ENCODE data around the gene UBA52. TPM values are rescaled to one million over a fixed set of nuclear protein-coding genes. Genes with fewer than 3 reads are reported as not detected.

Gene UBA52
- total RNA-seq, 1 experiment from 2014 or later, result 1,330 TPM

DNA sequence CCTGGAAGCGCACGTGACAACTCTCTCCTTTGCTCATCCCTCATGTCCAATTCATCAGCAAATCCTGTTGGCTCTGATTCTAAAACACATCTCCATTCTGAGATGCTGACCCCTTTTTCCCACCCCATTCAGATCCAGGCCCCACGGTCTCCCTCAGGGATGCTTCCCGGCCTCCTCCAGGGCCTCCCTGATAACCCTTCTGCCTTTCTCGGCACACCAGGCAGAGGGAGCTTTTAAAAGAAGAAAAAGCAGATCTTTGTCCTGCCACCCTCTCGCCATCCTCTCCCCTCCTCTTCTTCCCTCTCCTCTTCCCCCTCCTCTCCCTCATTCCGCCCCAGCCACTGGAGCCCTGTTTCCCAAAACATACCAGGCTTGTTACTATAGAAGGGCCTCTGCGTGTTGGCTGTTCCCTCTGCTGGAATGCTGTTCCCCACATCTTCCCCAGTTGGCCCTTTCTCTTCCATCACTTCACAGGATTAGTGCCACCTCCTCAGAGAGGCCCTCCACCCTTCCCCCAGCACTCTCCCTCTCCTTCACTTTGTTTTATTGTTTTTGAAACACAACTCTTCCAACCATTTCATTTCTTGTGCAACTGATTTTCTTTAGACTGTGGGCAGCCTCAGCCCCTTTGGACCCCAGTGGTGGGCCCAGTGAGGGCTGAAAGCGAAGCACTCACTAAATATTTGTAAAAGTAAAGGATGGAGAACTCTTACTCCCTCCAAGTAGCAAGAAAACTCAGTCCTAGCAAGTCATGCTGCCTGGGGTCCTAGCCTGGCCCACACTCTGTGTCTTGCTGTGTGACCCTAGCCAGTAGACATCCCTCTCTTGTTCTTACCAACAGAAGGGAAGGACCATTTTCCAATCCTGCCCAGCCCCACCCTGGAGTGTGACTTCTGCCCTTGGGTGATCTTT, 37.4 kb downstream of the UBA52 start:
- CTCF ChIA-PET, result interaction anchor here (0.6 to 1.0 kb wide), 2 partner anchors 15 to 378 kb away, joined by 3 to 4 read pairs; no protein-coding TSS in a partner anchor
- no TSS peak for BruUV-seq (replicated peaks)
- TF ChIP-seq, protein P1, sequence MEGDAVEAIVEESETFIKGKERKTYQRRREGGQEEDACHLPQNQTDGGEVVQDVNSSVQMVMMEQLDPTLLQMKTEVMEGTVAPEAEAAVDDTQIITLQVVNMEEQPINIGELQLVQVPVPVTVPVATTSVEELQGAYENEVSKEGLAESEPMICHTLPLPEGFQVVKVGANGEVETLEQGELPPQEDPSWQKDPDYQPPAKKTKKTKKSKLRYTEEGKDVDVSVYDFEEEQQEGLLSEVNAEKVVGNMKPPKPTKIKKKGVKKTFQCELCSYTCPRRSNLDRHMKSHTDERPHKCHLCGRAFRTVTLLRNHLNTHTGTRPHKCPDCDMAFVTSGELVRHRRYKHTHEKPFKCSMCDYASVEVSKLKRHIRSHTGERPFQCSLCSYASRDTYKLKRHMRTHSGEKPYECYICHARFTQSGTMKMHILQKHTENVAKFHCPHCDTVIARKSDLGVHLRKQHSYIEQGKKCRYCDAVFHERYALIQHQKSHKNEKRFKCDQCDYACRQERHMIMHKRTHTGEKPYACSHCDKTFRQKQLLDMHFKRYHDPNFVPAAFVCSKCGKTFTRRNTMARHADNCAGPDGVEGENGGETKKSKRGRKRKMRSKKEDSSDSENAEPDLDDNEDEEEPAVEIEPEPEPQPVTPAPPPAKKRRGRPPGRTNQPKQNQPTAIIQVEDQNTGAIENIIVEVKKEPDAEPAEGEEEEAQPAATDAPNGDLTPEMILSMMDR (IDR thresholded peaks at IDR 0.05; ENCODE audit: unreplicated experiment), result no peak
- DNase-seq (ENCODE audit: unreplicated experiment), result no peak
- H3K4me3 Mint-ChIP-seq (ENCODE audit: unreplicated experiment), result no peak overlapping the region
- intact Hi-C loops (cut with micrococcal nuclease), result no loop called here
- H3K4me1 Mint-ChIP-seq (ENCODE audit: insufficient read depth, unreplicated experiment), result peaks cover 11% of the 10 kb centered on the region
- H3K36me3 Mint-ChIP-seq (ENCODE audit: insufficient read depth, unreplicated experiment), result no peaks in the 10 kb centered on the region
- POLR2A ChIA-PET, result no interaction called here
- no peaks in the 10 kb centered on the region for H3K9me3 Mint-ChIP-seq (ENCODE audit: unreplicated experiment)
- H3K27ac Mint-ChIP-seq (ENCODE audit: low read depth, unreplicated experiment), result no peak overlapping the region
- H3K27me3 Mint-ChIP-seq (ENCODE audit: insufficient read depth, unreplicated experiment), result peaks cover 68% of the 10 kb centered on the region

DNA sequence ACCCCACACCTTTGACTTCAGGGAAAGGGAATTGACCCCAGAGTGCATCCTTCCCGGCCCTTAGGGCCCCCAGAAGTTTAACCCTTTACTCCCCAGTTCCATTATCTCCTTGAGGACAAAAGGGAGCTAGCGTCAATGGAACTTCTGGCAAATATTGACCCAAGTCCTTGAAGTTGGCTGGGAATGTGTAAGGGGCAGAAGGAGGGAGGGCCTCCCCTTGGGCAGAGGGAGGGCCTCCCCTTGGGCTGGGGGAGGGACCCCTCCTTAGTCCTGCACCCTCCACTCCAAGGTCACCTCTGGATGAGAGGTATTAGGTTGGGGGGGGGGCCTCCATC, 38.0 kb downstream of the UBA52 start:
- POLR2A ChIA-PET, result no interaction called here
- BruUV-seq (replicated peaks), result no TSS peak
- Mint-ChIP-seq H3K9me3 (ENCODE audit: unreplicated experiment) (no peaks in the 10 kb centered on the region), H3K27ac (ENCODE audit: low read depth, unreplicated experiment) (no peak overlapping the region), H3K4me1 (ENCODE audit: insufficient read depth, unreplicated experiment) (peaks cover 11% of the 10 kb centered on the region), H3K27me3 (ENCODE audit: insufficient read depth, unreplicated experiment) (peaks cover 75% of the 10 kb centered on the region), H3K4me3 (ENCODE audit: unreplicated experiment) (no peak overlapping the region), H3K36me3 (ENCODE audit: insufficient read depth, unreplicated experiment) (no peaks in the 10 kb centered on the region)
- intact Hi-C loops (cut with micrococcal nuclease), result no loop called here
- TF ChIP-seq, protein P1 (IDR thresholded peaks at IDR 0.05; ENCODE audit: unreplicated experiment), result no peak
- DNase-seq (ENCODE audit: unreplicated experiment), result no peak
- CTCF ChIA-PET, result interaction anchor here (0.6 to 1.0 kb wide), 2 partner anchors 16 to 378 kb away, joined by 3 to 4 read pairs; no protein-coding TSS in a partner anchor

DNA sequence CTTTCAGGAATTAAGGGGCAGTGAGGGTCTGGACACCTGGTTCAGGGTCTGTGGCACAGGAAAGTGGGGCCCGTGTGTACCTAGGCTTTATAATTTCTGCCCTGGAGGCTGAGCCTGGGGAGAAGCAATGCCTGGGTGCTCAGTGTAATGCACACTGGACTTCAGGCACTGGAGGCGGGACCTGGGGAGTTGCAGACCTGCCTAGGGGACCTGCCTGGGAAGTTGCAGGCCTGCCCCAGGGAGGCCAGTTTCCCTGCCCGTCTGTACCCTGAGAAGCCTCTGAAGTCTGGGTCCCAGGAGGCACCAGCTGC, 38.5 kb downstream of the UBA52 start:
- no TSS peak for BruUV-seq (replicated peaks)
- intact Hi-C loops (cut with micrococcal nuclease), result no loop called here
- no peak for DNase-seq (ENCODE audit: unreplicated experiment)
- H3K36me3 Mint-ChIP-seq (ENCODE audit: insufficient read depth, unreplicated experiment), result no peaks in the 10 kb centered on the region
- no peaks in the 10 kb centered on the region for H3K9me3 Mint-ChIP-seq (ENCODE audit: unreplicated experiment)
- POLR2A ChIA-PET, result no interaction called here
- H3K4me1 Mint-ChIP-seq (ENCODE audit: insufficient read depth, unreplicated experiment), result peaks cover 10% of the 10 kb centered on the region
- peaks cover 75% of the 10 kb centered on the region for H3K27me3 Mint-ChIP-seq (ENCODE audit: insufficient read depth, unreplicated experiment)
- TF ChIP-seq, protein P1 (IDR thresholded peaks at IDR 0.05; ENCODE audit: unreplicated experiment), result no peak
- H3K27ac Mint-ChIP-seq (ENCODE audit: low read depth, unreplicated experiment), result no peak overlapping the region
- no peak overlapping the region for H3K4me3 Mint-ChIP-seq (ENCODE audit: unreplicated experiment)
- CTCF ChIA-PET, result interaction anchor here (1.0 kb wide), 1 partner anchor 16 kb away, joined by 3 read pairs; no protein-coding TSS in a partner anchor

DNA sequence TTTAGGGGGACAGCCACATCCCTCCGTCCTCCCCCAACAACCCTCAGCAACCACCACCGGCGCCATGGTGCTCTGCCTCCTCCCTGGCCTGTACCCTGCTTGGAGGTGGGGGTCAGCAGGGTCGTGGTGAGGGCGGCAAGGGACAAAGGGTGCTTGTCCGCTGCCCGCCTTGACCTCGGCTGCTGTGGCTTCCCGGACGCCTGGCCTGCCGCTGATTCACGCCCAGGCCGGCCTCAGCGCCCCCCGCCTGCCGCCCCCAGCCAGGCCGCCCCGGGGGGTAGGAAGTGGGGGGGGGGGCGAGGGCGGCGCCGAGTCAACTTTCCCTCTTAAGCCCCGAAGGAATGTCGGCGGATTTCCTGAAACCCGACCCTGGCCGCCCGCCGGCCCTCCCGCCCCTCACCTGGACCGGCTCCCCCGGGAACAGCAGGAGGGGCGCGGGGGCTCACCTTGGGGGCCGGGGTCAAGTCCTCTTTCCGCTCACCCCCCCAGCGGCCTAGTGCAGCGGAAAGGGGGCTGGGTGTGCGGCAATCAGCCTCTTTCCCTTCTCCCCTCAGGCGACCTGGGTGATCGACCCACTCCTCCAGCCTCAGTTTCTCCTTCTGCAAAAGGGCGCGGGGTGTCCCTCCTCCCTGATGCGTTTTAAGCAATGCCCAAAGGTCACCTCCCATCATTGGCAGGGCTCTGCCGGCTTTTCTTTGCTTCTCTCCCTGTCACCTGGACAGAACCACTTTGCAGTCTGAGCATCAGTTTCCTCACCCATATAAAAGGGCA, 39.1 kb downstream of the UBA52 start:
- no TSS peak for BruUV-seq (replicated peaks)
- CTCF ChIA-PET, result interaction anchor here (1.0 kb wide), 1 partner anchor 17 kb away, joined by 3 read pairs; no protein-coding TSS in a partner anchor
- POLR2A ChIA-PET, result no interaction called here
- Mint-ChIP-seq H3K9me3 (ENCODE audit: unreplicated experiment) (no peaks in the 10 kb centered on the region), H3K4me1 (ENCODE audit: insufficient read depth, unreplicated experiment) (peaks cover 6% of the 10 kb centered on the region), H3K4me3 (ENCODE audit: unreplicated experiment) (no peak overlapping the region), H3K36me3 (ENCODE audit: insufficient read depth, unreplicated experiment) (no peaks in the 10 kb centered on the region), H3K27me3 (ENCODE audit: insufficient read depth, unreplicated experiment) (peaks cover 72% of the 10 kb centered on the region), H3K27ac (ENCODE audit: low read depth, unreplicated experiment) (no peak overlapping the region)
- DNase-seq (ENCODE audit: unreplicated experiment), result no peak
- TF ChIP-seq, protein P1 (IDR thresholded peaks at IDR 0.05; ENCODE audit: unreplicated experiment), result no peak
- intact Hi-C loops (cut with micrococcal nuclease), result no loop called here
